B cell (primary cell): ENCODE results near the gene FIBP. TPM values are rescaled to one million over a fixed set of nuclear protein-coding genes. Genes with fewer than 3 reads are reported as not detected.

Source experiments
- ATAC-seq: fragments of 200-7000 bp; cut with Tn5 transposase; one replicate; pipeline ENCODE4 v1.10.0; 2021; ENCODE audit warnings: low read depth, mild to moderate bottlenecking, moderate number of reproducible peaks, moderate library complexity
- CTCF ChIA-PET: fragments of 350-600 bp; sonication (Branson Sonifier 250); formaldehyde crosslinking; loops from one replicate; lab custom pipeline; 2021; ENCODE audit warnings: antibody characterized with exemption, inconsistent platforms; lab: Charles Lee
- POLR2A ChIA-PET: fragments of 350-600 bp; sonication (Branson Sonifier 250); formaldehyde crosslinking; loops from one replicate; lab custom pipeline; 2021; ENCODE audit warnings: antibody characterized with exemption; lab: Charles Lee
- DNase-seq: peaks from one replicate; pipeline ENCODE4 v3.0.0; 2013
- H2AFZ ChIP-seq: 2 replicates; pipeline ENCODE4 v1.6.1; 2012; ENCODE audit warnings: mild to moderate bottlenecking, low read depth, low read length; ENCODE audit not compliant: insufficient read depth, poor library complexity, severe bottlenecking
- H3K27ac ChIP-seq, 2 donors: 1 replicate in 1 of 2; 2 replicates in 1 of 2; pipeline ENCODE4 v1.5.1; 2012 to 2013; ENCODE audit warnings: low read length in 2 of 2, mild to moderate bottlenecking in 2 of 2, moderate library complexity in 1 of 2
- H3K27me3 ChIP-seq, 4 experiments: fragments of 200-600 bp in 1 of 4; sonication (generic) in 1 of 4; replicated peaks in 1 of 4; 1 replicate in 2 of 4; 2 replicates in 2 of 4; pipeline versions ENCODE4 v1.6.1 to v1.7.0; 2013 to 2016; ENCODE audit warnings: low read length in 3 of 4, mild to moderate bottlenecking in 2 of 4, mixed read lengths in 1 of 4, moderate library complexity in 1 of 4; ENCODE audit not compliant: insufficient read depth in 4 of 4, control insufficient read depth in 3 of 4; ENCODE audit errors: control extremely low read depth in 1 of 4
- H3K36me3 ChIP-seq, 2 experiments: replicated peaks in 1 of 2; 1 replicate in 1 of 2; 2 replicates in 1 of 2; pipeline versions ENCODE4 v1.6.1 to v1.7.1; 2013; ENCODE audit warnings: low read length in 1 of 2; ENCODE audit not compliant: insufficient read depth in 2 of 2, control insufficient read depth in 1 of 2; ENCODE audit errors: control extremely low read depth in 1 of 2, extremely low read depth in 1 of 2
- H3K4me1 ChIP-seq, 2 donors: fragments of 200-600 bp in 1 of 2; sonication (generic) in 1 of 2; 1 replicate in 1 of 2; 2 replicates in 1 of 2; pipeline versions ENCODE4 v1.5.1 to v1.6.1; 2013 to 2017; ENCODE audit warnings: low read length in 2 of 2; ENCODE audit not compliant: control insufficient read depth in 2 of 2, insufficient read depth in 2 of 2
- H3K4me2 ChIP-seq: replicated peaks from 2 replicates; pipeline ENCODE3; 2012; ENCODE audit warnings: mild to moderate bottlenecking, low read depth, low read length; ENCODE audit not compliant: poor library complexity, severe bottlenecking
- H3K4me3 ChIP-seq, 5 experiments: fragments of 200-600 bp in 1 of 5; sonication (generic) in 1 of 5; 1 replicate in 3 of 5; 2 replicates in 2 of 5; pipeline versions ENCODE4 v1.5.1 to v1.7.0; 2011 to 2016; ENCODE audit warnings: low read length in 4 of 5, mild to moderate bottlenecking in 4 of 5, low read depth in 2 of 5, control low read depth in 1 of 5, moderate library complexity in 1 of 5; ENCODE audit not compliant: insufficient read depth in 1 of 5; ENCODE audit errors: control extremely low read depth in 1 of 5, extremely low read depth in 1 of 5
- H3K79me2 ChIP-seq: fragments of 200-600 bp; sonication (generic); one replicate; pipeline ENCODE4 v1.6.0; 2016; ENCODE audit warnings: low read length; ENCODE audit not compliant: control insufficient read depth, insufficient read depth
- H3K9ac ChIP-seq: fragments of 200-600 bp; sonication (generic); 2 replicates; pipeline ENCODE4 v1.6.1; 2017; ENCODE audit warnings: mild to moderate bottlenecking, low read length, moderate library complexity
- H3K9me3 ChIP-seq, 3 donors: one replicate each; pipeline versions ENCODE4 v1.6.1 to v1.7.1; 2013; ENCODE audit warnings: low read length in 2 of 3; ENCODE audit not compliant: control insufficient read depth in 2 of 3, insufficient read depth in 1 of 3; ENCODE audit errors: control extremely low read depth in 1 of 3
- H4K20me1 ChIP-seq: 2 replicates; pipeline ENCODE4 v1.6.0; 2012; ENCODE audit warnings: mild to moderate bottlenecking, low read length; ENCODE audit not compliant: insufficient read depth, control insufficient read depth, poor library complexity, severe bottlenecking
- H3K27ac Mint-ChIP-seq: one replicate; pipeline ENCODE4 v1.8.0; 2021; ENCODE audit warnings: mixed read lengths
- H3K27me3 Mint-ChIP-seq: one replicate; pipeline ENCODE4 v1.8.0; 2021; ENCODE audit warnings: mixed read lengths
- H3K4me1 Mint-ChIP-seq: one replicate; pipeline ENCODE4 v1.8.0; 2021; ENCODE audit warnings: mixed read lengths
- H3K4me3 Mint-ChIP-seq: one replicate; pipeline ENCODE4 v1.8.0; 2021; ENCODE audit warnings: mixed read lengths
- H3K9me3 Mint-ChIP-seq: one replicate; pipeline ENCODE4 v1.8.0; 2022; ENCODE audit warnings: mixed read lengths; ENCODE audit not compliant: insufficient read depth
- EZH2 ChIP-seq: IDR thresholded peaks from 2 replicates; pipeline ENCODE4 v1.6.1; 2012; ENCODE audit warnings: borderline replicate concordance, low read depth, mild to moderate bottlenecking, moderate library complexity, low read length; ENCODE audit not compliant: insufficient read depth, poor library complexity, severe bottlenecking
- WGBS: methylation state at CpG from one replicate; pipeline ENCODE4 v1.1.5; 2013; ENCODE audit warnings: missing lambda C conversion rate; ENCODE audit not compliant: insufficient coverage; 5-methylcytosine and 5-hydroxymethylcytosine counted together
- intact Hi-C: fragments of 100-400 bp; cut with micrococcal nuclease; formaldehyde crosslinking; loops from one replicate; pipeline ENCODE4 v1.10.0; 2022
- polyA plus RNA-seq: library from polyadenylated mRNA; depleted of rRNA; stranded (reverse); fragments of >200 nt; gene quantifications from 2 replicates; pipeline ENCODE4 v1.2.3, GENCODE V29; 2012
- total RNA-seq, 2 donors: library from RNA; stranded (reverse); fragments of 120-200 nt in 1 of 2; gene quantifications; 1 replicate in 1 of 2; 2 replicates in 1 of 2; pipeline versions ENCODE4 v1.2.3 to v1.2.4, GENCODE V29; 2013 to 2022
- TF ChIP-seq, protein P1 (sequence below): fragments of 200-600 bp; IDR thresholded peaks from one replicate; pipeline ENCODE4 v1.8.0; 2022; ENCODE audit warnings: antibody characterized with exemption, mild to moderate bottlenecking

FIBP gene
- total and polyA plus RNA-seq, 2 donors (not counting 1 experiment from before 2014, with no cell fraction given), result 63.4 to 128 TPM

DNA sequence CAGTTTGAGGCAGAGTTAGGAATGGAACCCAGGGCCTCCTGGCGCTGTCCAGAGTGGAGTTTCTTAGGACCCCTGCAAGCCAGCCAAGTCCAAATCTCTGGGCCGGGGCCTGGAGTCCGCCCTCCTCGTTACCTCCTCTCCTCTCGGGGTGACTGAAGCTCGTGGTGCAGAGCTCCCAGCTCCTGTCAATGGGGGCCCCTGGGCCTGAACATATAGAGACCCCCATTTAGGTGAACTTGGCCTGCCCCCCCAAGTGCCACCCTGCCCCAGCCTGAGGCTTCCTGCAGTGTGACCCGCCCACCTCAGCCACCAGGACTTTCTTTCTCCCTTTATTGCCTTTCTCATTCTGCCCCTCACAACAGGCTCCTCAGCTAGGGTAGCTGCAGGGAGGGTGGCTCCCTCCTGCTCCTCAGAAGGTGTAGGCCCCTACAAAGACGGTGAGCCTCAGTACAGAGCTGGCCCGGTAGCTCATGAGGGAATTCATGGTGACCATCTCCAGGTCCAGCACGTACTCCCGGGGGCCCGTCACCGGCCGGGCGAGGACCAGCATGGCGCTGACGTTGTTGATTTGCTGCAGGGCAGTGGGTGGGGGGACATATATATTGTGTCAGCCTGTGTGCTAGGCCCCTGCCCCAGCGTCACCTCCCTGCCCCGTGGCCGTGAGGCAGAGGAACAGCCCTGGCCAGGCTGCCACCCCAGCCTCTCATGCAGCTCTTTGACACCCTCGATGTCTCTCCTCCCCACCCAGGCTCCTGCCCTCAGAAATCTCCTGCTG is 21.6 kb downstream of the FIBP start:
- no peak overlapping the region for H3K27ac ChIP-seq
- no peak overlapping the region for H3K4me3 Mint-ChIP-seq
- no peak overlapping the region for H3K4me2 ChIP-seq
- no peaks in the 10 kb centered on the region for H3K9me3 ChIP-seq
- 96% methylated on average over 10 of the region's 21 CpGs for WGBS
- peaks cover 32% of the 10 kb centered on the region for H4K20me1 ChIP-seq
- intact Hi-C loops, result no loop called here
- no peaks in the 10 kb centered on the region for H3K27me3 Mint-ChIP-seq
- no peak overlapping the region for H2AFZ ChIP-seq
- H3K9ac ChIP-seq, result no peak overlapping the region
- peaks cover 18% of the 10 kb centered on the region for H3K4me1 Mint-ChIP-seq
- ATAC-seq, result no peak
- TF ChIP-seq, protein P1, sequence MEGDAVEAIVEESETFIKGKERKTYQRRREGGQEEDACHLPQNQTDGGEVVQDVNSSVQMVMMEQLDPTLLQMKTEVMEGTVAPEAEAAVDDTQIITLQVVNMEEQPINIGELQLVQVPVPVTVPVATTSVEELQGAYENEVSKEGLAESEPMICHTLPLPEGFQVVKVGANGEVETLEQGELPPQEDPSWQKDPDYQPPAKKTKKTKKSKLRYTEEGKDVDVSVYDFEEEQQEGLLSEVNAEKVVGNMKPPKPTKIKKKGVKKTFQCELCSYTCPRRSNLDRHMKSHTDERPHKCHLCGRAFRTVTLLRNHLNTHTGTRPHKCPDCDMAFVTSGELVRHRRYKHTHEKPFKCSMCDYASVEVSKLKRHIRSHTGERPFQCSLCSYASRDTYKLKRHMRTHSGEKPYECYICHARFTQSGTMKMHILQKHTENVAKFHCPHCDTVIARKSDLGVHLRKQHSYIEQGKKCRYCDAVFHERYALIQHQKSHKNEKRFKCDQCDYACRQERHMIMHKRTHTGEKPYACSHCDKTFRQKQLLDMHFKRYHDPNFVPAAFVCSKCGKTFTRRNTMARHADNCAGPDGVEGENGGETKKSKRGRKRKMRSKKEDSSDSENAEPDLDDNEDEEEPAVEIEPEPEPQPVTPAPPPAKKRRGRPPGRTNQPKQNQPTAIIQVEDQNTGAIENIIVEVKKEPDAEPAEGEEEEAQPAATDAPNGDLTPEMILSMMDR, result no peak
- no peak for TF ChIP-seq EZH2
- H3K27me3 ChIP-seq, result no peaks in the 10 kb centered on the region
- H3K27ac Mint-ChIP-seq, result no peak overlapping the region
- no peaks in the 10 kb centered on the region for H3K9me3 Mint-ChIP-seq
- POLR2A ChIA-PET, result interaction anchor here (0.6 kb wide), 2 partner anchors 14 to 769 kb away, joined by 3 to 4 read pairs; no protein-coding TSS in a partner anchor
- no peak overlapping the region for H3K4me3 ChIP-seq
- no peak for DNase-seq
- peaks cover 19% of the 10 kb centered on the region for H3K79me2 ChIP-seq
- CTCF ChIA-PET, result interaction anchor here (0.7 to 7.0 kb wide), 2 partner anchors 21 to 97 kb away, joined by 6 to 65 read pairs; partner anchors contain the start of genes CCDC85B and FIBP
- H3K4me1 ChIP-seq, result peaks cover 7 to 19% of the 10 kb centered on the region in 2 donors
- peaks cover 0 to 47% of the 10 kb centered on the region in 2 experiments for H3K36me3 ChIP-seq

DNA sequence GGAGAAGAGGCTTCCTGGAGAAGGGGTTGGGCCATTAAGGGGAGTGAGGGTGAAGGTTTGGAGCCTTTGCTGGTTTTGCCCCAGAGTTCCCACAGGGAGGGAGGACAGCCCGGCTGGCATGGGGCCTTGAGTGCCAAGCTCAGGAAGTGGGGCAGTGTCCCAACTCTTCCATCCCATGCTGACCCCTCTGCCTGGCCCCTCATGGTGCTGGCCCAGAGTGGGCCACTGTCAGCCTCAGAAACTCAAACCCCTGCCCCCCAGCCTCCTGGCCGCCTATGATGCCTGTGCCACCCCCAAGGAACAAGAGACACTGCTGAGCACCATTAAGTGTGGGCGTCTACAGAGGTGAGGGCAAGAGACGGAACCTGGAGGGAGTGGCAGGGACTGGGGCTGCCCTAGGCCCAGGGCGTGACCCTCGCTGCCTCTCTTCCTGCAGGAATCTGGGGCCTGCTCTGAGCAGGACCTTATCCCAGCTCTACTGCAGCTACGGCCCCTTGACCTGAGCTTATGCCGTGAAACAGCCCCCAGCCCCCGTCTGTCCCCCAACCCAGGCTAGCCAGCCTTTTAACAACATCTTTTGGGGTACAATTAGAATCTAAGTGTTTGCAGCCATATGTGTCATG is 22.6 kb downstream of the FIBP start:
- no peak overlapping the region for H2AFZ ChIP-seq
- H3K79me2 ChIP-seq, result peaks cover 30% of the 10 kb centered on the region
- no peak for DNase-seq
- H3K9me3 ChIP-seq, result no peaks in the 10 kb centered on the region
- no peak overlapping the region for H3K4me3 ChIP-seq
- Mint-ChIP-seq H3K4me1 (peaks cover 19% of the 10 kb centered on the region), H3K9me3 (no peaks in the 10 kb centered on the region), H3K4me3 (no peak overlapping the region), H3K27me3 (no peaks in the 10 kb centered on the region), H3K27ac (no peak overlapping the region)
- no peak for ATAC-seq
- POLR2A ChIA-PET, result interaction anchor here (0.5 to 0.6 kb wide), 2 partner anchors 13 to 179 kb away, joined by 3 read pairs; no protein-coding TSS in a partner anchor
- H3K4me1 ChIP-seq, result peaks cover 12 to 19% of the 10 kb centered on the region in 2 donors
- 93% methylated on average over 6 of the region's 9 CpGs for WGBS
- no peak overlapping the region for H3K27ac ChIP-seq
- H3K9ac ChIP-seq, result no peak overlapping the region
- peaks cover 34% of the 10 kb centered on the region for H4K20me1 ChIP-seq
- no peaks in the 10 kb centered on the region for H3K27me3 ChIP-seq
- no peak overlapping the region for H3K4me2 ChIP-seq
- H3K36me3 ChIP-seq, result peaks cover 0 to 52% of the 10 kb centered on the region in 2 experiments
- no peak for TF ChIP-seq EZH2
- TF ChIP-seq, protein P1, result no peak
- CTCF ChIA-PET, result interaction anchor here (0.7 to 7.0 kb wide), 2 partner anchors 22 to 96 kb away, joined by 6 to 65 read pairs; partner anchors contain the start of genes CCDC85B and FIBP
- intact Hi-C loops, result no loop called here
